ENCODE measurements around the gene C4orf33. TPM values are rescaled to one million over a fixed set of nuclear protein-coding genes. Genes with fewer than 3 reads are reported as not detected.

Gene C4orf33
- total RNA-seq, 1 donor from 2014 or later = 17.6 TPM

GRCh38 chr4:129138810-129139496, 43.0 kb downstream of the C4orf33 start:
- no peak overlapping the region for H3K4me3 Mint-ChIP-seq (ENCODE audit: unreplicated experiment)
- peaks cover 6% of the 10 kb centered on the region for H3K9me3 Mint-ChIP-seq (ENCODE audit: unreplicated experiment)
- no peak for DNase-seq
- H3K4me1 Mint-ChIP-seq (ENCODE audit: low read depth, unreplicated experiment) = no peaks in the 10 kb centered on the region
- no peaks in the 10 kb centered on the region for H3K36me3 Mint-ChIP-seq (ENCODE audit: unreplicated experiment)
- no peaks in the 10 kb centered on the region for H3K27me3 Mint-ChIP-seq (ENCODE audit: unreplicated experiment)
- H3K27ac Mint-ChIP-seq (ENCODE audit: unreplicated experiment) = no peak overlapping the region
- no peak for TF ChIP-seq CTCF (IDR thresholded peaks at IDR 0.05; ENCODE audit: partially characterized antibody, unreplicated experiment)

GRCh38 chr4:129140521-129140920, 44.6 kb downstream of the C4orf33 start:
- Mint-ChIP-seq H3K36me3 (ENCODE audit: unreplicated experiment) (no peaks in the 10 kb centered on the region), H3K27ac (ENCODE audit: unreplicated experiment) (no peak overlapping the region), H3K9me3 (ENCODE audit: unreplicated experiment) (peaks cover 3% of the 10 kb centered on the region), H3K4me1 (ENCODE audit: low read depth, unreplicated experiment) (no peaks in the 10 kb centered on the region), H3K4me3 (ENCODE audit: unreplicated experiment) (no peak overlapping the region), H3K27me3 (ENCODE audit: unreplicated experiment) (no peaks in the 10 kb centered on the region)
- no peak for TF ChIP-seq CTCF (IDR thresholded peaks at IDR 0.05; ENCODE audit: partially characterized antibody, unreplicated experiment)
- no peak for DNase-seq

GRCh38 chr4:129143359-129143758, 47.4 kb downstream of the C4orf33 start:
- no peak for DNase-seq
- Mint-ChIP-seq H3K27ac (ENCODE audit: unreplicated experiment) (no peak overlapping the region), H3K4me3 (ENCODE audit: unreplicated experiment) (no peak overlapping the region), H3K27me3 (ENCODE audit: unreplicated experiment) (no peaks in the 10 kb centered on the region), H3K4me1 (ENCODE audit: low read depth, unreplicated experiment) (no peaks in the 10 kb centered on the region), H3K36me3 (ENCODE audit: unreplicated experiment) (no peaks in the 10 kb centered on the region), H3K9me3 (ENCODE audit: unreplicated experiment) (peaks cover 3% of the 10 kb centered on the region)
- TF ChIP-seq CTCF (IDR thresholded peaks at IDR 0.05; ENCODE audit: partially characterized antibody, unreplicated experiment) = no peak

- DNase-seq = no peak
- TF ChIP-seq CTCF (IDR thresholded peaks at IDR 0.05; ENCODE audit: partially characterized antibody, unreplicated experiment) = no peak
- no peaks in the 10 kb centered on the region for H3K36me3 Mint-ChIP-seq (ENCODE audit: unreplicated experiment)
- H3K4me3 Mint-ChIP-seq (ENCODE audit: unreplicated experiment) = no peak overlapping the region
- H3K4me1 Mint-ChIP-seq (ENCODE audit: low read depth, unreplicated experiment) = no peaks in the 10 kb centered on the region
- no peaks in the 10 kb centered on the region for H3K27me3 Mint-ChIP-seq (ENCODE audit: unreplicated experiment)
- no peak overlapping the region for H3K27ac Mint-ChIP-seq (ENCODE audit: unreplicated experiment)
- no peaks in the 10 kb centered on the region for H3K9me3 Mint-ChIP-seq (ENCODE audit: unreplicated experiment)
Measured at GRCh38 chr4:129144755-129145206, 48.8 kb downstream of the C4orf33 start.

- H3K4me3 Mint-ChIP-seq (ENCODE audit: unreplicated experiment) = no peak overlapping the region
Measured at GRCh38 chr4:129145222-129145730, 49.3 kb downstream of the C4orf33 start.

More at GRCh38 chr4:129145222-129145730, 49.3 kb downstream of the C4orf33 start:
- no peaks in the 10 kb centered on the region for H3K27me3 Mint-ChIP-seq (ENCODE audit: unreplicated experiment)
- no peak for TF ChIP-seq CTCF (IDR thresholded peaks at IDR 0.05; ENCODE audit: partially characterized antibody, unreplicated experiment)
- no peaks in the 10 kb centered on the region for H3K4me1 Mint-ChIP-seq (ENCODE audit: low read depth, unreplicated experiment)
- no peak for DNase-seq
- H3K27ac Mint-ChIP-seq (ENCODE audit: unreplicated experiment) = no peak overlapping the region
- H3K9me3 Mint-ChIP-seq (ENCODE audit: unreplicated experiment) = no peaks in the 10 kb centered on the region
- no peaks in the 10 kb centered on the region for H3K36me3 Mint-ChIP-seq (ENCODE audit: unreplicated experiment)

All from glutamatergic neuron (in vitro differentiated cells).